Central memory CD8-positive, alpha-beta T cell (primary cell): Measurements from ENCODE around the gene LGALS4.
"Not testable (repeated sequence)": the region's sequence is repeated elsewhere in the genome, so short reads cannot be mapped to it uniquely, and the experiment has no call there.

ENCODE experiments used
- ATAC-seq: fragments of 150-1000 bp; cut with Tn5 transposase; replicated peaks from 2 replicates; pipeline ENCODE4 v1.10.0; 2022; ENCODE audit warnings: mild to moderate bottlenecking, moderate FRiP score, moderate number of reproducible peaks; ENCODE audit not compliant: poor library complexity, severe bottlenecking; ENCODE audit errors: extremely low read depth
- DNase-seq, 2 donors: peaks; one replicate each; pipeline ENCODE4 v3.0.0; 2021; ENCODE audit warnings: low spot score in 2 of 2
- H3K27ac Mint-ChIP-seq: one replicate; pipeline ENCODE4 v1.8.0; 2022; ENCODE audit warnings: low read depth, mild to moderate bottlenecking, moderate library complexity, mixed read lengths
- H3K27me3 Mint-ChIP-seq: one replicate; pipeline ENCODE4 v1.8.0; 2022; ENCODE audit warnings: mixed read lengths
- H3K36me3 Mint-ChIP-seq: one replicate; pipeline ENCODE4 v1.8.0; 2022; ENCODE audit warnings: mild to moderate bottlenecking, moderate library complexity, mixed read lengths; ENCODE audit not compliant: insufficient read depth
- H3K4me1 Mint-ChIP-seq: one replicate; pipeline ENCODE4 v1.8.0; 2022; ENCODE audit warnings: mixed read lengths
- H3K4me3 Mint-ChIP-seq: one replicate; pipeline ENCODE4 v1.8.0; 2022; ENCODE audit warnings: mild to moderate bottlenecking, moderate library complexity, mixed read lengths
- H3K9me3 Mint-ChIP-seq: one replicate; pipeline ENCODE4 v1.8.0; 2022; ENCODE audit warnings: mixed read lengths

LGALS4 gene

DNA sequence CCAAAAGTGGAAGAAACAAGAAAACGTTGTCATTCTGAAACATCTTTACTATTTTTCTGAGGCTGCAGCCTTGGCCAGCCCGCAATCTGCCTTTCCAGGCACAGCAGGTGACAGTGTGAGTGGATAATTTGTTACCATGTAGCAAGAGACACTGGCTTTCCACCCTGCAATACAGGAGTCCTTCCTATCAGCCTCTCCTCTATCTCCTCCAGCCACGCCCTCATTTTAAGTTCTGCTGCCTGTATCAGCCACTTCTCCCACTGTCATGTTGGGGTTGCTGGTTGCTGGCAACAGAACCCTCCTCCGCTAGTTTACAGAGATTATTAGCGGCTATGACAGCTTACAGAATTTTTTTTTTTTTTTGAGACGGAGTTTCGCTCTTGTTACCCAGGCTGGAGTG, 31.7 kb downstream of the LGALS4 start:
- H3K4me3 Mint-ChIP-seq, result no peak overlapping the region
- no peak overlapping the region for H3K27ac Mint-ChIP-seq
- no peaks in the 10 kb centered on the region for H3K4me1 Mint-ChIP-seq
- DNase-seq, result no peak
- H3K9me3 Mint-ChIP-seq, result no peaks in the 10 kb centered on the region
- H3K27me3 Mint-ChIP-seq, result peaks cover 9% of the 10 kb centered on the region
- ATAC-seq, result no peak
- no peaks in the 10 kb centered on the region for H3K36me3 Mint-ChIP-seq

GRCh38 chr19:38780443-38780842, 32.3 kb downstream of the LGALS4 start:
- no peak overlapping the region for H3K4me3 Mint-ChIP-seq
- no peaks in the 10 kb centered on the region for H3K9me3 Mint-ChIP-seq
- no peaks in the 10 kb centered on the region for H3K36me3 Mint-ChIP-seq
- H3K27me3 Mint-ChIP-seq, result peaks cover 9% of the 10 kb centered on the region
- no peak for DNase-seq
- H3K4me1 Mint-ChIP-seq, result no peaks in the 10 kb centered on the region
- H3K27ac Mint-ChIP-seq, result no peak overlapping the region
- ATAC-seq, result no peak

- no peak for DNase-seq
- no peaks in the 10 kb centered on the region for H3K9me3 Mint-ChIP-seq
- H3K4me3 Mint-ChIP-seq, result no peak overlapping the region
- ATAC-seq, result no peak
- no peaks in the 10 kb centered on the region for H3K4me1 Mint-ChIP-seq
- H3K27ac Mint-ChIP-seq, result no peak overlapping the region
- H3K27me3 Mint-ChIP-seq, result peaks cover 9% of the 10 kb centered on the region
- no peaks in the 10 kb centered on the region for H3K36me3 Mint-ChIP-seq
Measured at GRCh38 chr19:38778733-38779132, 34.0 kb downstream of the LGALS4 start.

DNA sequence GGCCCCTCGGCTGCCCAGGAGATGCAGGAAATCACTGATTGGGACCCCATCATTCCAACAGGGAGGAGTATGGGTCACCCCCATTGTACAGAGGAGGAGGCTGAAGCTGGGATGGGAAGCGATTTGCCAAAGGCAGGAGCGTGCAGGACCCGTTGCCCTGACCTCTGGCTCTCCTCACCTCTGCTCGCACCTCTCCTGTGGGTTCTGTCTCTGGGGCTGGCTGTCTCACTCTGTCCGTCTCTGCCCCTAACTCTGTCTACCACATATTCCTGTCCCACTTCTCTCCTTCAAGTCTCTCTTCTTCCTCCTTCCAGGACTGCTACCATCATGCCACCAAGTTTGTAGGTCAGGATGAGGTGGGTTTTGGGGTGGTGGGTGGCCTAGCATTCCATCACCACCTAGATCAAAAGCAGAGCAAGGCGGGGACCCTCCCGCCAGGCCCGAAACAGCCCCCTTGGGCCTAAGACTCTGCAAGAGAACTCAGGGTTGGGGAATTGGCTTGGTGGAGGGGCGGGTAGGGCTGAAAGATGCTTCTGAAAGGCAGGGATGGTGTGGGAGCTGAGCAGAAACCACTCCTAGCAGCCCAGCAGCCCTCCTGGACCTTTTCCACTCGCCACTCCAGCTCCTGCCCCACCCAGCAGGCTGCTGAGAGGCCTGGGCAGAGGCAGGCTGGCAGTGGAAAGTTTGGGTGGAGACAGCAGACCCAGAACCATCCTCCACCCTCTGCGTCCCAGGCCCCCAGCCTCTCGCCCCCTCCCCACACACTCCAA, 38.4 kb downstream of the LGALS4 start:
- H3K4me1 Mint-ChIP-seq, result no peaks in the 10 kb centered on the region
- H3K36me3 Mint-ChIP-seq, result no peaks in the 10 kb centered on the region
- H3K27me3 Mint-ChIP-seq, result peaks cover 9% of the 10 kb centered on the region
- H3K9me3 Mint-ChIP-seq, result no peaks in the 10 kb centered on the region
- no peak overlapping the region for H3K27ac Mint-ChIP-seq
- no peak for DNase-seq
- H3K4me3 Mint-ChIP-seq, result no peak overlapping the region
- ATAC-seq, result no peak

DNA sequence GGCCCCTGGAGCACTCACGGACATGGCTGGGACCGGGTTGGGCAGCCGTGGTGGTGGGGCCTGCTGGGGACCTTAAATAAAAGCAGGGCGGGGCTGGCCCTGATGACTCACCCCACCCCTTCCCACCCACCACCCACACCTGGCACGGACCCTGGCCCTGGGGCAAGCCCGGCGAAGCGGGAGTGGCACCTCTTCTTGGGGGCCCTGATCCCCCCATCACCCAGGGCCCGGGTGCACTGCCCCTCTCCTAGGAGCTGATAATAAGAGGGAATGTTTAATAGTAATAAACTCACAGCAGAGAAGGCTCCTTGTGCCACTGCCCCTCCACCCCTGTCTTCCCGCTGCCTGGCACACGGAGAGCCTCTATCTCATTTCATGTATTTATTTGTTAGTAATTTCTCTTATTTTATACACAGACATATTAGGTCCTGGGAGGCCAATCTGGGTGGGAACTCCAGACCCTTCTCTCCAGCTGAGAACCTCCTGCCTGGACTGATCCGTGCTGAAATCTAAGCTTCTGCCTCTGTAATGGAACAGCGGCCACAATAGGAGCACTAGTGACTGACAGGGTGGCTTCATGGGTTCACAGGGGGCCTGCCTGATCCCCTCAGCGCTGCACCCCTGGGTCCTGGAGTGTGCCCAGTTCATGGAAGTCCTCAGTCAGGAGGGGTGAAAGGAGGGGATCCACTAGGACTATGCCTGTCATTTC, 39.1 kb downstream of the LGALS4 start, which contains the start of gene LGALS7:
Gene LGALS7 (minus strand): TSS at position 49 of the 709 bp plus-strand sequence. CDS start 25 bp downstream, at position 24.
- Mint-ChIP-seq H3K4me3 (no peak within 1 kb of the TSS), H3K36me3 (peaks cover under 1% of the 10 kb centered on the region), H3K4me1 (no peaks in the 10 kb centered on the region), H3K27ac (no peak within 1 kb of the TSS), H3K27me3 (peaks cover 3% of the 10 kb centered on the region), H3K9me3 (no peaks in the 10 kb centered on the region)
- DNase-seq, result no peak
- no peak for ATAC-seq

- not testable (repeated sequence) for H3K9me3 Mint-ChIP-seq, H3K27me3 Mint-ChIP-seq, ATAC-seq, H3K27ac Mint-ChIP-seq, H3K4me1 Mint-ChIP-seq, H3K36me3 Mint-ChIP-seq, H3K4me3 Mint-ChIP-seq, DNase-seq
Measured at GRCh38 chr19:38771569-38771968, 41.2 kb downstream of the LGALS4 start.

- H3K27ac Mint-ChIP-seq, H3K9me3 Mint-ChIP-seq, H3K4me1 Mint-ChIP-seq, DNase-seq, H3K4me3 Mint-ChIP-seq, H3K36me3 Mint-ChIP-seq, H3K27me3 Mint-ChIP-seq: not testable (repeated sequence)
- peak; percentile 81 for ATAC-seq
Measured at GRCh38 chr19:38770949-38771275, 41.8 kb downstream of the LGALS4 start.

DNA sequence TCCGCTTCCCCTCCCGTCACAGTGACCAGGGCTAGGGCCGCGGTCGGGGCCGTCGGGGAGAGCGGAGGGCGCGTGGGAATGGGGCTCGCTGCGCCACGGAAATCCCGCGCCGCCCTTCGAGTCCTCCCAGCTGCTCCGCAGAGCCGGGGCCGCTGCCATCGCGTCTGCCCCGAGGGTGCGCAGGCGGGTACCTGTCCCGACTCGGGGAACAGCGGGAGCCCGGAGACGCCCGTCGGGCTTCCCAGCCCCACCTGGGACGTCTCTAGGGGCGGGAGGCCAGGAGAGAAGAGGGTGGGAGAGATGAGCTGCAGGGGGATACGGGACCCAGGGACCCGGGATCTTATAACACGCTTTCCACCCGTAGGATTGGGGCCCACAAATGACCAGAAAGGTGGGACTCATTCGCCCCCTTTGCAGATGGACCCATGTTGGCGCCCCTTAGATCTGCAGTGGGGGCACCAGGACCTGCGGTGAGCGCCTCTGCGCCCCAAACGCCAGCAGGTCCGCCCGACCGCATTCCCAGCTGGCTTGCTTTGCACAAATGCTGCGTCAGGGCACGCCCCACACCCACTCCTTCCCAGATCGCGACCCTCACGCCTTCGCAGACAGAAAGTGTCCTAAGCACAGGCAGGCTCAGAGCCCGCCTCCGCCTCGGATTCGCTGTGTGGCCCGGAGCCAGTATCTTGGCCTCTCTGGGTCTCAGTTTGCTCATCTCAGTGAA, 42.4 kb downstream of the LGALS4 start:
- not testable (repeated sequence) for H3K4me1 Mint-ChIP-seq, H3K9me3 Mint-ChIP-seq, H3K36me3 Mint-ChIP-seq, H3K27ac Mint-ChIP-seq, H3K27me3 Mint-ChIP-seq, DNase-seq
- peak overlapping the region; percentile 59 for H3K4me3 Mint-ChIP-seq
- ATAC-seq, result peak; percentile 21

DNA sequence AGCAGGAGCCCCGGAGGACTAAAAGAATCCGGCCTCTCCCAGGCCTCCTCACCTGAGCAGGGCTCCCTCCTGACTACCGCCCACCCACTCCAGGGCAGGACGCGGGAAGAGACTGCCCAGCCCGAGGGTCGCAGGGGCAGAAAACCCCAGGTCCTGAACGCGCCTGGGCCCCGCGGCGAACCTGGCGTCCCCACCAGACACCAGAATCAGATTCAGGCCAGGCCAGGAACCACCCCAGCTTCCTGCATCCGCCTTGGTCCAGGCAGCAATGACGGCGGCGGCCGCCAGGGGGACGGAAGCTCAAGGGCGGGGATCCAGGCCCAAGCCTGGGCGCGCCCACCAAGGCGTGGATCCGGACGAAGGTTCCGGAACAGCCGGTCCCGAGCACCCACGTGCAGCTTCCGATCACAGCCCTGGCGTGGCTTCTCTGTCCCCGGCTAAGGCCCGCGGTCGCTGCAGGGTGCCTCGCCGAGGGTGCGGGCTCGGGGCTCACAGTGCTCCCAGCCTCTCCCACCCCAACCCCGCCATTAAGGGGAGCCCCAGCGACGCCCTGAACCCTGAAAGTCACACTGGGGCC, 43.0 kb downstream of the LGALS4 start:
- Mint-ChIP-seq H3K36me3 (peaks cover 2% of the 10 kb centered on the region), H3K9me3 (no peaks in the 10 kb centered on the region), H3K4me3 (peak overlapping the region; percentile 59), H3K27me3 (no peaks in the 10 kb centered on the region), H3K27ac (no peak overlapping the region), H3K4me1 (no peaks in the 10 kb centered on the region)
- DNase-seq, result peak; percentile 82 to 97
- peak; percentile 74 for ATAC-seq

DNA sequence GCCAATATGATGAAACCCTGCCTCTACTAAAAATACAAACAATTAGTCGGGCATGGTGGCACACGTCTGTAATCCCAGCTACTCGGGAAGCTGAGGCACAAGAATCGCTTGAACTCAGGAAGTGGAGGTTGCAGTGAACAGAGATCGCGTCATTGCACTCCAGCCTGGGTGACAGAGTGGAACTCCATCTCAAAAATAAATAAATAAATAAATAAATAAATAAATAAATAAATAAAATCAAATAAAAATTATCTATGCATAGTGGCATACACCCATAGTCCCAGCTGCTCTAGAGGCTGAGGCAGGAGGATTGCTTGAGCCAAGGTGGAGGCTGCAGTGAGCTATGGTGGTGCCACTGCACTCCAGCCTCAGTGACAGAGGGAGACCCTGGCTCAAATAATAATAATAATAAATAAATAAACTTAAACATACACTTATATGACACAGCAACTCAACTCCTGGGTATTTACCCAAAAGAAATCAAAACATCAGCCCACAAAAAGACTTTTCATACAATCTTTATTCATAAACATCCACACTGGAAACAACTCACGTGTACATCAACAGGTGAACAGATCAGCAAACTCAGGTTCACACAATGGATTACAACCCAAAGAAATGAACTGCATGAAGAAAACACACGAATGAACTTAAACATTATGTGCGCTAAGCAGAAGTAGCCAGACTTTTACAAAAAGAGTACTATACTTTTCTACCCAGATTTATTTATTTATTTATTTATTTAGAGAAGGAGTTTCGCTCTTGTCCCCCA, 46.3 kb downstream of the LGALS4 start:
- ATAC-seq, result no peak
- H3K36me3 Mint-ChIP-seq, result peaks cover 4% of the 10 kb centered on the region
- no peaks in the 10 kb centered on the region for H3K9me3 Mint-ChIP-seq
- no peak overlapping the region for H3K4me3 Mint-ChIP-seq
- no peaks in the 10 kb centered on the region for H3K27me3 Mint-ChIP-seq
- H3K4me1 Mint-ChIP-seq, result no peaks in the 10 kb centered on the region
- H3K27ac Mint-ChIP-seq, result no peak overlapping the region
- DNase-seq, result no peak

- peaks cover 6% of the 10 kb centered on the region for H3K4me1 Mint-ChIP-seq
- peaks cover 4% of the 10 kb centered on the region for H3K36me3 Mint-ChIP-seq
- H3K27ac Mint-ChIP-seq, result no peak overlapping the region
- ATAC-seq, result no peak
- H3K27me3 Mint-ChIP-seq, result no peaks in the 10 kb centered on the region
- H3K9me3 Mint-ChIP-seq, result no peaks in the 10 kb centered on the region
- H3K4me3 Mint-ChIP-seq, result no peak overlapping the region
- no peak for DNase-seq
Measured at GRCh38 chr19:38765214-38765613, 47.5 kb downstream of the LGALS4 start.

DNA sequence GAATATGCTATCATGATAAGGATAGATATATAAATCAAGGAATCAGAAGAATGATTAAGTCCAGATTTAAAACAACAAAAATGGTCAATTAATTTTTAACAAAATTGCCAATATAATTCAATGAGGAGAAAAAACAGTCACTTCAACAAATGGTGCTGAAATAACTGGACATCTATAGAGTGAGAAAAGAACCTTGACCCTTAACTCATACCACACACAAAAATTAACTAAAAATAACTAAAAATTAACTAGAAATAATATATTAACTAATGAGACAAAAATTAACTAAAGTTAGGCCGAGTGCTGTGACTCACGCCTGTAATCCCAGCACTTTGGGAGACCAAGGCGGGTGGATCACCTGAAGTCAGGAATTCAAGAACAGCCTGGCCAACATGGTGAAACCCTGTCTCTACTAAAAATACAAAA, 48.9 kb downstream of the LGALS4 start:
- ATAC-seq (no peak), DNase-seq (no peak)
- H3K36me3 Mint-ChIP-seq, result peaks cover 4% of the 10 kb centered on the region
- no peaks in the 10 kb centered on the region for H3K9me3 Mint-ChIP-seq
- peaks cover 6% of the 10 kb centered on the region for H3K4me1 Mint-ChIP-seq
- no peak overlapping the region for H3K27ac Mint-ChIP-seq
- no peak overlapping the region for H3K4me3 Mint-ChIP-seq
- no peaks in the 10 kb centered on the region for H3K27me3 Mint-ChIP-seq
